Lower leg skin (tissue), 3 donors: ENCODE results near the gene TMEM256.

Experiments used
- CTCF ChIP-seq, 3 donors: fragments of 450-650 bp; IDR thresholded peaks; one replicate each; pipeline ENCODE4 v1.5.1; 2016; ENCODE audit warnings: antibody characterized with exemption in 3 of 3, mild to moderate bottlenecking in 3 of 3, moderate library complexity in 2 of 3
- POLR2A ChIP-seq, 2 donors: fragments of 450-650 bp; IDR thresholded peaks; one replicate each; pipeline ENCODE4 v1.6.1; 2016 to 2017; ENCODE audit warnings: antibody characterized with exemption in 2 of 2, mild to moderate bottlenecking in 1 of 2, moderate library complexity in 1 of 2

GRCh38 chr17:7403977-7404736, at the start of gene TMEM256:
- TF ChIP-seq CTCF (IDR thresholded peaks at IDR 0.05), result no peak
- TF ChIP-seq POLR2A (IDR thresholded peaks at IDR 0.05), result peak in 1 of 2 donors; percentile 60
